SK-N-SH (cell line): ENCODE measurements around the gene CAPS.
A peak's percentile ranks its signal among the peaks of the same experiment; 100 is the strongest.

ENCODE experiments used
- EP300 ChIP-seq, 2 experiments: IDR thresholded peaks; 2 replicates each; pipeline versions ENCODE4 v1.4.0 to v1.6.1; 2012; ENCODE audit warnings: borderline replicate concordance in 1 of 2, low read depth in 1 of 2, low read length in 1 of 2
- EZH2phosphoT487 ChIP-seq: fragments of 200-600 bp; sonication (generic); IDR thresholded peaks from 2 replicates; pipeline ENCODE4 v1.6.1; 2017; ENCODE audit warnings: low read depth, mixed run types, mild to moderate bottlenecking, antibody characterized with exemption, moderate library complexity, borderline replicate concordance
- MXI1 ChIP-seq: IDR thresholded peaks from 2 replicates; pipeline ENCODE4 v1.6.1; 2012; ENCODE audit warnings: mild to moderate bottlenecking, low read depth, low read length, improper control_type of control experiment
- POLR2AphosphoS5 ChIP-seq: IDR thresholded peaks from 2 replicates; pipeline ENCODE4 v1.6.1; 2012; ENCODE audit warnings: low read depth, low read length
- TF ChIP-seq, protein P1 (sequence below): fragments of 150-350 bp; IDR thresholded peaks from 2 replicates; pipeline ENCODE4 v1.6.1; 2017; ENCODE audit warnings: antibody characterized with exemption, low read length, low read depth, borderline replicate concordance
- TF ChIP-seq, protein P2 (sequence below): fragments of 200-600 bp; sonication (generic); IDR thresholded peaks from 2 replicates; pipeline ENCODE4 v1.6.1; 2017; ENCODE audit warnings: antibody characterized with exemption, mild to moderate bottlenecking, moderate library complexity
- TF ChIP-seq, protein P3 (sequence below): IDR thresholded peaks from 2 replicates; pipeline ENCODE4 v1.4.0; 2012; ENCODE audit warnings: low read depth, borderline replicate concordance
- TF ChIP-seq, protein P4 (sequence below): IDR thresholded peaks from 2 replicates; pipeline ENCODE4 v1.6.1; 2012; ENCODE audit warnings: mild to moderate bottlenecking, low read depth, low read length, moderate library complexity

DNA sequence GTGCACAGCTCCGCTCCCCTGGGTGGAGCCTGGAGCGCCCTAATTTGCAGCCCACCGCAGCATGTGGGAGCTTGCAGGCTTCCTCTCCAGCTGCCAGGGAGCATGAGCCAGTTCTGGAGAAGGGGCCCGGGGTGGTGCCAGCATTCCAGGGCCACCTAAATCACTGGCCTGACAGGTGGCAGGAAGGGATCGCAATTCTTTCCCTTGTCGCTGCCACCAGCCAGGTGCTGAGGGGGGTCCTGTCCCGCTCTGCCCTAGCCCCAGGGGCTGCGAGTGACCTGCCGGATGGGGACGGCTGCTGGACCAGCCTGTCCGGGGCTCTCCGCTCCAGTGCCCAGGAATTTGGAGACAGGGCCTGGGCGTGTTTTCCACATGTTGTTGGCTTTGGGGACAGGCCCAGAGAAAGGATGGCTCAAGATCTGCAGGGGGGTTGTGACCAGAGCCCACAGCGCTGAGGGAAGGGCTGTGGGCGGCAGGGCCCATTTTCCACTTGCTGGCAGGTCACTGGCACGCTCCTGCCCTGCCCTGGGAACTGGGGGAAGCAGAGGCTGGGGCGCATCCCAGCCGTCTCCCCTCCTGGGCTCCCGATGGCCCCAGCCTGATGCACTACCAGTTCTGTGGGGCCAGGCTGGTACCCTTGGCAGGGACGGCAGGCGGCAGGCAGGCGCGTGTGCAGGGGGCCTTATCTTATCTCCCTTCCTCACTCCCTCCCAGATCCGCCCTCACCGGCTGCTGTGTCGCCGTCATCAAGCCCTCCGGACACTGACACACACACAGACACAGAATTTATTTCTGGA lies 19.9 kb upstream of the CAPS start:
- TF ChIP-seq EP300 (IDR thresholded peaks at IDR 0.05; ENCODE audit: borderline replicate concordance in 1 of 2, low read depth in 1 of 2, low read length in 1 of 2) (peak in 1 of 2 experiments; percentile 91; a peak in 2 of 4 replicates), EZH2phosphoT487 (no peak), MXI1 (peak; percentile 72), POLR2AphosphoS5 (no peak)
- TF ChIP-seq, protein P1, sequence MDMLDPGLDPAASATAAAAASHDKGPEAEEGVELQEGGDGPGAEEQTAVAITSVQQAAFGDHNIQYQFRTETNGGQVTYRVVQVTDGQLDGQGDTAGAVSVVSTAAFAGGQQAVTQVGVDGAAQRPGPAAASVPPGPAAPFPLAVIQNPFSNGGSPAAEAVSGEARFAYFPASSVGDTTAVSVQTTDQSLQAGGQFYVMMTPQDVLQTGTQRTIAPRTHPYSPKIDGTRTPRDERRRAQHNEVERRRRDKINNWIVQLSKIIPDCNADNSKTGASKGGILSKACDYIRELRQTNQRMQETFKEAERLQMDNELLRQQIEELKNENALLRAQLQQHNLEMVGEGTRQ: no peak
- TF ChIP-seq, protein P2, sequence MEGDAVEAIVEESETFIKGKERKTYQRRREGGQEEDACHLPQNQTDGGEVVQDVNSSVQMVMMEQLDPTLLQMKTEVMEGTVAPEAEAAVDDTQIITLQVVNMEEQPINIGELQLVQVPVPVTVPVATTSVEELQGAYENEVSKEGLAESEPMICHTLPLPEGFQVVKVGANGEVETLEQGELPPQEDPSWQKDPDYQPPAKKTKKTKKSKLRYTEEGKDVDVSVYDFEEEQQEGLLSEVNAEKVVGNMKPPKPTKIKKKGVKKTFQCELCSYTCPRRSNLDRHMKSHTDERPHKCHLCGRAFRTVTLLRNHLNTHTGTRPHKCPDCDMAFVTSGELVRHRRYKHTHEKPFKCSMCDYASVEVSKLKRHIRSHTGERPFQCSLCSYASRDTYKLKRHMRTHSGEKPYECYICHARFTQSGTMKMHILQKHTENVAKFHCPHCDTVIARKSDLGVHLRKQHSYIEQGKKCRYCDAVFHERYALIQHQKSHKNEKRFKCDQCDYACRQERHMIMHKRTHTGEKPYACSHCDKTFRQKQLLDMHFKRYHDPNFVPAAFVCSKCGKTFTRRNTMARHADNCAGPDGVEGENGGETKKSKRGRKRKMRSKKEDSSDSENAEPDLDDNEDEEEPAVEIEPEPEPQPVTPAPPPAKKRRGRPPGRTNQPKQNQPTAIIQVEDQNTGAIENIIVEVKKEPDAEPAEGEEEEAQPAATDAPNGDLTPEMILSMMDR: no peak
- TF ChIP-seq, protein P3, sequence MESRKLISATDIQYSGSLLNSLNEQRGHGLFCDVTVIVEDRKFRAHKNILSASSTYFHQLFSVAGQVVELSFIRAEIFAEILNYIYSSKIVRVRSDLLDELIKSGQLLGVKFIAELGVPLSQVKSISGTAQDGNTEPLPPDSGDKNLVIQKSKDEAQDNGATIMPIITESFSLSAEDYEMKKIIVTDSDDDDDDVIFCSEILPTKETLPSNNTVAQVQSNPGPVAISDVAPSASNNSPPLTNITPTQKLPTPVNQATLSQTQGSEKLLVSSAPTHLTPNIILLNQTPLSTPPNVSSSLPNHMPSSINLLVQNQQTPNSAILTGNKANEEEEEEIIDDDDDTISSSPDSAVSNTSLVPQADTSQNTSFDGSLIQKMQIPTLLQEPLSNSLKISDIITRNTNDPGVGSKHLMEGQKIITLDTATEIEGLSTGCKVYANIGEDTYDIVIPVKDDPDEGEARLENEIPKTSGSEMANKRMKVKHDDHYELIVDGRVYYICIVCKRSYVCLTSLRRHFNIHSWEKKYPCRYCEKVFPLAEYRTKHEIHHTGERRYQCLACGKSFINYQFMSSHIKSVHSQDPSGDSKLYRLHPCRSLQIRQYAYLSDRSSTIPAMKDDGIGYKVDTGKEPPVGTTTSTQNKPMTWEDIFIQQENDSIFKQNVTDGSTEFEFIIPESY: no peak
- TF ChIP-seq, protein P4, sequence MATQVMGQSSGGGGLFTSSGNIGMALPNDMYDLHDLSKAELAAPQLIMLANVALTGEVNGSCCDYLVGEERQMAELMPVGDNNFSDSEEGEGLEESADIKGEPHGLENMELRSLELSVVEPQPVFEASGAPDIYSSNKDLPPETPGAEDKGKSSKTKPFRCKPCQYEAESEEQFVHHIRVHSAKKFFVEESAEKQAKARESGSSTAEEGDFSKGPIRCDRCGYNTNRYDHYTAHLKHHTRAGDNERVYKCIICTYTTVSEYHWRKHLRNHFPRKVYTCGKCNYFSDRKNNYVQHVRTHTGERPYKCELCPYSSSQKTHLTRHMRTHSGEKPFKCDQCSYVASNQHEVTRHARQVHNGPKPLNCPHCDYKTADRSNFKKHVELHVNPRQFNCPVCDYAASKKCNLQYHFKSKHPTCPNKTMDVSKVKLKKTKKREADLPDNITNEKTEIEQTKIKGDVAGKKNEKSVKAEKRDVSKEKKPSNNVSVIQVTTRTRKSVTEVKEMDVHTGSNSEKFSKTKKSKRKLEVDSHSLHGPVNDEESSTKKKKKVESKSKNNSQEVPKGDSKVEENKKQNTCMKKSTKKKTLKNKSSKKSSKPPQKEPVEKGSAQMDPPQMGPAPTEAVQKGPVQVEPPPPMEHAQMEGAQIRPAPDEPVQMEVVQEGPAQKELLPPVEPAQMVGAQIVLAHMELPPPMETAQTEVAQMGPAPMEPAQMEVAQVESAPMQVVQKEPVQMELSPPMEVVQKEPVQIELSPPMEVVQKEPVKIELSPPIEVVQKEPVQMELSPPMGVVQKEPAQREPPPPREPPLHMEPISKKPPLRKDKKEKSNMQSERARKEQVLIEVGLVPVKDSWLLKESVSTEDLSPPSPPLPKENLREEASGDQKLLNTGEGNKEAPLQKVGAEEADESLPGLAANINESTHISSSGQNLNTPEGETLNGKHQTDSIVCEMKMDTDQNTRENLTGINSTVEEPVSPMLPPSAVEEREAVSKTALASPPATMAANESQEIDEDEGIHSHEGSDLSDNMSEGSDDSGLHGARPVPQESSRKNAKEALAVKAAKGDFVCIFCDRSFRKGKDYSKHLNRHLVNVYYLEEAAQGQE: no peak
